Ovary (tissue), 3 donors: ENCODE measurements around the gene EXD3.

ENCODE experiments used
- CTCF ChIP-seq, 3 donors: fragments of 450-650 bp in 2 of 3; fragments of 200-600 bp in 1 of 3; IDR thresholded peaks; one replicate each; pipeline versions ENCODE4 v1.5.1 to v1.8.0; 2016 to 2022; ENCODE audit warnings: antibody characterized with exemption in 3 of 3, mild to moderate bottlenecking in 1 of 3
- EP300 ChIP-seq: sonication (generic); formaldehyde crosslinking; IDR thresholded peaks from one replicate; pipeline ENCODE4 v1.6.1; 2017; ENCODE audit warnings: antibody characterized with exemption
- POLR2A ChIP-seq: fragments of 450-650 bp; IDR thresholded peaks from one replicate; pipeline ENCODE4 v1.6.1; 2017; ENCODE audit warnings: antibody characterized with exemption, mild to moderate bottlenecking, moderate library complexity
- donor health status: DM: no; HTN: no; CAD: no.

GRCh38 chr9:137357166-137357565 lies 65.8 kb downstream of the EXD3 start:
- TF ChIP-seq POLR2A = no peak
- no peak for TF ChIP-seq EP300
- TF ChIP-seq CTCF (IDR thresholded peaks at IDR 0.05) = no peak
